Endodermal cell (in vitro differentiated cells): ENCODE results near the gene OTUD6A. TPM values are rescaled to one million over a fixed set of nuclear protein-coding genes. Genes with fewer than 3 reads are reported as not detected.

Experiments
- DNase-seq: peaks from one replicate; pipeline ENCODE4 v3.0.0-alpha.2; 2017
- H3K27ac ChIP-seq: 2 replicates; pipeline ENCODE4 v1.5.1; 2013; ENCODE audit warnings: mild to moderate bottlenecking, low read depth, low read length, moderate library complexity
- H3K27me3 ChIP-seq: 2 replicates; pipeline ENCODE4 v1.6.1; 2013; ENCODE audit warnings: mild to moderate bottlenecking, low read length, moderate library complexity; ENCODE audit not compliant: insufficient read depth, control insufficient read depth, poor library complexity, severe bottlenecking
- H3K36me3 ChIP-seq: 2 replicates; pipeline ENCODE4 v1.7.0; 2013; ENCODE audit warnings: mild to moderate bottlenecking, low read length, moderate library complexity; ENCODE audit not compliant: control insufficient read depth, insufficient read depth
- H3K4me1 ChIP-seq: one replicate; pipeline ENCODE4 v1.7.0; 2013; ENCODE audit warnings: low read length; ENCODE audit not compliant: control insufficient read depth, insufficient read depth
- H3K4me3 ChIP-seq: 2 replicates; pipeline ENCODE4 v1.5.1; 2013; ENCODE audit warnings: mild to moderate bottlenecking, low read length, moderate library complexity
- H3K9ac ChIP-seq: 2 replicates; pipeline ENCODE4 v1.6.1; 2013; ENCODE audit warnings: mild to moderate bottlenecking, low read length, moderate library complexity; ENCODE audit not compliant: poor library complexity, severe bottlenecking; ENCODE audit errors: extremely low read depth
- H3K9me3 ChIP-seq: 2 replicates; pipeline ENCODE4 v1.6.1; 2013; ENCODE audit warnings: mild to moderate bottlenecking, low read length, moderate library complexity; ENCODE audit not compliant: control insufficient read depth
- H3K27ac Mint-ChIP-seq: 2 replicates; pipeline ENCODE4 v1.8.0; 2020; ENCODE audit warnings: mixed read lengths
- H3K27me3 Mint-ChIP-seq: 2 replicates; pipeline ENCODE4 v1.8.0; 2021; ENCODE audit warnings: mild to moderate bottlenecking, mixed read lengths; ENCODE audit not compliant: insufficient read depth
- H3K36me3 Mint-ChIP-seq: 2 replicates; pipeline ENCODE4 v1.8.0; 2020; ENCODE audit warnings: low read depth, mixed read lengths
- H3K4me1 Mint-ChIP-seq: 2 replicates; pipeline ENCODE4 v1.8.0; 2020; ENCODE audit warnings: mixed read lengths
- H3K4me3 Mint-ChIP-seq: 2 replicates; pipeline ENCODE4 v1.8.0; 2020; ENCODE audit warnings: mild to moderate bottlenecking, moderate library complexity, mixed read lengths
- H3K9me3 Mint-ChIP-seq: 2 replicates; pipeline ENCODE4 v1.8.0; 2020; ENCODE audit warnings: mild to moderate bottlenecking, mixed read lengths
- CTCF ChIP-seq: fragments of 200-600 bp; sonication (generic); conservative IDR thresholded peaks from 2 replicates; pipeline ENCODE4 v1.5.0; 2021; ENCODE audit warnings: antibody characterized with exemption, mild to moderate bottlenecking
- WGBS, 2 experiments: methylation state at CpG; one replicate each; pipeline versions ENCODE4 v1.1.5 to v1.1.7; 2013; ENCODE audit warnings: missing lambda C conversion rate in 2 of 2, mixed read lengths in 1 of 2; ENCODE audit not compliant: insufficient coverage in 1 of 2, insufficient read length in 1 of 2; 5-methylcytosine and 5-hydroxymethylcytosine counted together
- total RNA-seq, 2 donors: library from RNA; stranded (reverse); fragmentation: NEBNext Ultra II Directional in 1 of 2; extraction: Animal tissue kit (Norgen Biotek cat#: 25700) in 1 of 2; gene quantifications; 2 replicates in 1 of 2; 3 replicates in 1 of 2; pipeline ENCODE4 v1.2.1, GENCODE V29; 2021

OTUD6A gene
- total RNA-seq, 2 donors from 2014 or later, result 0.53 TPM; not detected in 1

- Histone ChIP-seq H3K4me3 (no peak overlapping the region), H3K27me3 (no peaks in the 10 kb centered on the region), H3K9ac (no peak overlapping the region), H3K36me3 (no peaks in the 10 kb centered on the region), H3K27ac (no peak overlapping the region), H3K4me1 (no peaks in the 10 kb centered on the region), H3K9me3 (peaks cover 3% of the 10 kb centered on the region)
- H3K27me3 Mint-ChIP-seq, result no peaks in the 10 kb centered on the region
- no peak overlapping the region for H3K27ac Mint-ChIP-seq
- WGBS, 2 experiments, result 93 to 96% methylated on average over 3 to 5 of the region's 5 CpGs
- no peaks in the 10 kb centered on the region for H3K36me3 Mint-ChIP-seq
- H3K9me3 Mint-ChIP-seq, result peaks cover 77% of the 10 kb centered on the region
- no peak overlapping the region for H3K4me3 Mint-ChIP-seq
- peaks cover 3% of the 10 kb centered on the region for H3K4me1 Mint-ChIP-seq
- DNase-seq, result no peak
- no peak for TF ChIP-seq CTCF
Measured at GRCh38 chrX:70079297-70079696, 17.0 kb downstream of the OTUD6A start.

- WGBS, 2 experiments, result 80 to 83% methylated on average over 1 to 3 of the region's 3 CpGs
- H3K4me3 Mint-ChIP-seq, result no peak overlapping the region
- no peak for TF ChIP-seq CTCF
Measured at GRCh38 chrX:70079870-70080269, 17.6 kb downstream of the OTUD6A start.

GRCh38 chrX:70082723-70083122, 20.5 kb downstream of the OTUD6A start:
- Histone ChIP-seq H3K9ac (no peak overlapping the region), H3K36me3 (no peaks in the 10 kb centered on the region), H3K4me1 (no peaks in the 10 kb centered on the region), H3K9me3 (peaks cover under 1% of the 10 kb centered on the region), H3K4me3 (no peak overlapping the region), H3K27ac (no peak overlapping the region), H3K27me3 (no peaks in the 10 kb centered on the region)
- Mint-ChIP-seq H3K27me3 (no peaks in the 10 kb centered on the region), H3K4me1 (no peaks in the 10 kb centered on the region), H3K9me3 (peaks cover 66% of the 10 kb centered on the region), H3K36me3 (no peaks in the 10 kb centered on the region), H3K27ac (no peak overlapping the region), H3K4me3 (no peak overlapping the region)
- 95 to 97% methylated on average over 3 to 4 of the region's 4 CpGs for WGBS, 2 experiments
- TF ChIP-seq CTCF, result no peak
- no peak for DNase-seq

More at GRCh38 chrX:70079870-70080269, 17.6 kb downstream of the OTUD6A start:
- DNase-seq, result no peak
- no peaks in the 10 kb centered on the region for H3K4me1 ChIP-seq
- H3K4me1 Mint-ChIP-seq, result peaks cover 3% of the 10 kb centered on the region
- H3K36me3 ChIP-seq, result no peaks in the 10 kb centered on the region
- no peak overlapping the region for H3K9ac ChIP-seq
- H3K27me3 ChIP-seq, result no peaks in the 10 kb centered on the region
- H3K27ac Mint-ChIP-seq, result no peak overlapping the region
- no peaks in the 10 kb centered on the region for H3K27me3 Mint-ChIP-seq
- no peak overlapping the region for H3K27ac ChIP-seq
- H3K36me3 Mint-ChIP-seq, result no peaks in the 10 kb centered on the region
- peaks cover 3% of the 10 kb centered on the region for H3K9me3 ChIP-seq
- no peak overlapping the region for H3K4me3 ChIP-seq
- peaks cover 74% of the 10 kb centered on the region for H3K9me3 Mint-ChIP-seq
